Myocyte (in vitro differentiated cells): ENCODE measurements around the gene UTF1. TPM values are rescaled to one million over a fixed set of nuclear protein-coding genes. Genes with fewer than 3 reads are reported as not detected.

ENCODE experiments used
- DNase-seq: peaks from one replicate; pipeline ENCODE4 v3.0.0-alpha.2; 2012; ENCODE audit warnings: low read depth
- microRNA counts: library from miRNA; unstranded; fragments of <30 nt; microRNA quantifications from one replicate; lab custom pipeline; 2016
- microRNA-seq: library from miRNA; unstranded; fragments of <30 nt; microRNA quantifications from one replicate; pipeline ENCODE4, GENCODE V29; 2016
- total RNA-seq: library from RNA; depleted of rRNA; stranded (reverse); fragments of >200 nt; gene quantifications from 2 replicates; pipeline ENCODE4 v1.2.3, GENCODE V29; 2014

The UTF1 gene
- total RNA-seq, 1 donor from 2014 or later, result not detected

GRCh38 chr10:133276435-133277201, 46.6 kb downstream of the UTF1 start, which contains the start of gene ADAM8:
Gene ADAM8, minus strand, starts transcription at chr10:133276868. Its CDS starts 51 bp downstream, at chr10:133276817.
- no peak for DNase-seq

GRCh38 chr10:133277277-133277992, 47.4 kb downstream of the UTF1 start:
- no peak for DNase-seq

- DNase-seq, result no peak
Observed at GRCh38 chr10:133277993-133278576, 48.1 kb downstream of the UTF1 start.

- peak; percentile 24 for DNase-seq
Observed at GRCh38 chr10:133278577-133279265, 48.7 kb downstream of the UTF1 start.

- DNase-seq, result no peak
Observed at GRCh38 chr10:133279326-133280226, 49.6 kb downstream of the UTF1 start.

GRCh38 chr10:133280391-133281059, 50.5 kb downstream of the UTF1 start:
- no peak for DNase-seq

GRCh38 chr10:133281084-133281483, 51.1 kb downstream of the UTF1 start:
- DNase-seq, result no peak

MicroRNAs encoded within 50 kb of the gene (microRNA counts, 767-probe panel; counts per million panel counts)
- microRNA hsa-miR-202-3p (lab: Ali Mortazavi, UCI), result not detected

Small RNA genes within 50 kb of the gene (microRNA-seq; reads per million reads assigned to microRNA genes)
- not detected for gene MIR202

Other genes starting within 250 kb of the UTF1 start
- 3.6 and 16.8 TPM in 2 replicates for gene ADGRA1, start 142.3 kb upstream of the UTF1 start, total RNA-seq
- not detected in 2 replicates for gene KNDC1, start 70.0 kb upstream of the UTF1 start, total RNA-seq
- gene VENTX, start 7.6 kb downstream of the UTF1 start, total RNA-seq, result 0.05 TPM in 1 of 2 replicates, not detected in the other
- 1.5 and 2.0 TPM in 2 replicates for gene ADAM8, start 46.7 kb downstream of the UTF1 start, total RNA-seq
- 66.3 and 71.5 TPM in 2 replicates for gene TUBGCP2, start 78.7 kb downstream of the UTF1 start, total RNA-seq
- gene ZNF511, start 78.7 kb downstream of the UTF1 start, total RNA-seq, result 25.3 and 25.8 TPM in 2 replicates
- 0.16 TPM in 1 of 2 replicates, not detected in the other for gene CALY, start 106.7 kb downstream of the UTF1 start, total RNA-seq
- not detected in 2 replicates for gene PRAP1, start 117.2 kb downstream of the UTF1 start, total RNA-seq
- gene FUOM, start 127.8 kb downstream of the UTF1 start, total RNA-seq, result 8.2 and 9.8 TPM in 2 replicates
- gene ECHS1, start 143.1 kb downstream of the UTF1 start, total RNA-seq, result 324 and 382 TPM in 2 replicates
- 4.2 and 5.9 TPM in 2 replicates for gene PAOX, start 149.0 kb downstream of the UTF1 start, total RNA-seq
- gene MTG1, start 163.9 kb downstream of the UTF1 start, total RNA-seq, result 24.8 and 27.2 TPM in 2 replicates
- 0.05 and 0.08 TPM in 2 replicates for gene SPRN, start 194.4 kb downstream of the UTF1 start, total RNA-seq
- 0.83 and 1.4 TPM in 2 replicates for gene SCART1, start 223.7 kb downstream of the UTF1 start, total RNA-seq